Measurements from ENCODE around the gene STOX1. TPM values are rescaled to one million over a fixed set of nuclear protein-coding genes. Genes with fewer than 3 reads are reported as not detected.
"Not testable (repeated sequence)": the region's sequence is repeated elsewhere in the genome, so short reads cannot be mapped to it uniquely, and the experiment has no call there.

The STOX1 gene, protein sequence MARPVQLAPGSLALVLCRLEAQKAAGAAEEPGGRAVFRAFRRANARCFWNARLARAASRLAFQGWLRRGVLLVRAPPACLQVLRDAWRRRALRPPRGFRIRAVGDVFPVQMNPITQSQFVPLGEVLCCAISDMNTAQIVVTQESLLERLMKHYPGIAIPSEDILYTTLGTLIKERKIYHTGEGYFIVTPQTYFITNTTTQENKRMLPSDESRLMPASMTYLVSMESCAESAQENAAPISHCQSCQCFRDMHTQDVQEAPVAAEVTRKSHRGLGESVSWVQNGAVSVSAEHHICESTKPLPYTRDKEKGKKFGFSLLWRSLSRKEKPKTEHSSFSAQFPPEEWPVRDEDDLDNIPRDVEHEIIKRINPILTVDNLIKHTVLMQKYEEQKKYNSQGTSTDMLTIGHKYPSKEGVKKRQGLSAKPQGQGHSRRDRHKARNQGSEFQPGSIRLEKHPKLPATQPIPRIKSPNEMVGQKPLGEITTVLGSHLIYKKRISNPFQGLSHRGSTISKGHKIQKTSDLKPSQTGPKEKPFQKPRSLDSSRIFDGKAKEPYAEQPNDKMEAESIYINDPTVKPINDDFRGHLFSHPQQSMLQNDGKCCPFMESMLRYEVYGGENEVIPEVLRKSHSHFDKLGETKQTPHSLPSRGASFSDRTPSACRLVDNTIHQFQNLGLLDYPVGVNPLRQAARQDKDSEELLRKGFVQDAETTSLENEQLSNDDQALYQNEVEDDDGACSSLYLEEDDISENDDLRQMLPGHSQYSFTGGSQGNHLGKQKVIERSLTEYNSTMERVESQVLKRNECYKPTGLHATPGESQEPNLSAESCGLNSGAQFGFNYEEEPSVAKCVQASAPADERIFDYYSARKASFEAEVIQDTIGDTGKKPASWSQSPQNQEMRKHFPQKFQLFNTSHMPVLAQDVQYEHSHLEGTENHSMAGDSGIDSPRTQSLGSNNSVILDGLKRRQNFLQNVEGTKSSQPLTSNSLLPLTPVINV
- 0.30 and 0.33 TPM in 2 replicates for total RNA-seq (2014; rRNA removed; shearing (Covaris generic))

DNA sequence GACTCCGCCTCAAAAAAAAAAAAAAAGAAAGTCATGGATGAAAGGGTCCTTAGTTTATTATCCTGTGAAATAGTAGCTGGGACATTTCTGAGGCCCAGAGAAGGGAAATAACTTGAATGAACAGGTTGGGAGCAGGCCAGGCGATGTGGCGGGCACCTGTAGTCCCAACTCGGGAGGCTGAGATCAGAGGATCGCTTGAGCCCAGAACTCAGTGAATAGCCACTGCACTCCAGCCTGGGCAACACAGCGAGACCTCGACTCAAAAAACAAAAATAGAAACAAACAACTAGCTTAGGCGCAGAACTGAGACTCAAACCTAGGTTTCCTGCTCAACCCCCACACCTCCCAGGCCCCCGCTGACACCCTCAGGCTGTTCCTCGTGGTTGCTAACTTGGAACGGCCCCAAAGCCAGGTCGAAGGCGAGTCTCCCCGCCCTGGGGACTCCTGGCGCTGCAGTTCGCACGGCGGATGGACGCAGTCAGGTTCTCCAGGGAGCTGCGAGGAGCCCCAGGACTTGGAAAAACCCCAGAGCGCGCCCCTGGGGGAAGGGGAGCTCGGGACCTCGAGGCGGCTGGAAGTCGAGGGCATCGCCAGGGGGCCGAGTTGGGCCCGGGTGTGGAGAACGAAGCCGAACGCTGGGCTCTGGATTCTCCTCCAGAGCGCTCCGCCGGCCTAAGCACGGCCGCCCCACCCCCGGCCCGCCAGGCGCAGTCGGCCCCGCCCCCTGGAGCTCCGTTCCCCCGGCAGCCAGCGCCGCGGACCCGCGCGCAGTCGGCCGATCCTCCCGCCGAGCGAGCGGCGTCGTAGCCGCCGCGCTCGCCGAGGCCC lies at the start of gene STOX1:
STOX1 (plus strand) TSS at position 768 of the 828 bp plus-strand sequence. CDS start 93 bp downstream, outside the sequence.
- no peak within 1 kb of the TSS for H3K27ac ChIP-seq
- H3K9me3 ChIP-seq (replicated peaks) = no peaks in the 10 kb centered on the region
- no peaks in the 10 kb centered on the region for H3K27me3 ChIP-seq
- no peaks in the 10 kb centered on the region for H3K36me3 ChIP-seq
- peak within 1 kb of the TSS; percentile 67 for H3K4me3 ChIP-seq
- DNase-seq = peak; percentile 55 to 64
- no peaks in the 10 kb centered on the region for H3K4me1 ChIP-seq

DNA sequence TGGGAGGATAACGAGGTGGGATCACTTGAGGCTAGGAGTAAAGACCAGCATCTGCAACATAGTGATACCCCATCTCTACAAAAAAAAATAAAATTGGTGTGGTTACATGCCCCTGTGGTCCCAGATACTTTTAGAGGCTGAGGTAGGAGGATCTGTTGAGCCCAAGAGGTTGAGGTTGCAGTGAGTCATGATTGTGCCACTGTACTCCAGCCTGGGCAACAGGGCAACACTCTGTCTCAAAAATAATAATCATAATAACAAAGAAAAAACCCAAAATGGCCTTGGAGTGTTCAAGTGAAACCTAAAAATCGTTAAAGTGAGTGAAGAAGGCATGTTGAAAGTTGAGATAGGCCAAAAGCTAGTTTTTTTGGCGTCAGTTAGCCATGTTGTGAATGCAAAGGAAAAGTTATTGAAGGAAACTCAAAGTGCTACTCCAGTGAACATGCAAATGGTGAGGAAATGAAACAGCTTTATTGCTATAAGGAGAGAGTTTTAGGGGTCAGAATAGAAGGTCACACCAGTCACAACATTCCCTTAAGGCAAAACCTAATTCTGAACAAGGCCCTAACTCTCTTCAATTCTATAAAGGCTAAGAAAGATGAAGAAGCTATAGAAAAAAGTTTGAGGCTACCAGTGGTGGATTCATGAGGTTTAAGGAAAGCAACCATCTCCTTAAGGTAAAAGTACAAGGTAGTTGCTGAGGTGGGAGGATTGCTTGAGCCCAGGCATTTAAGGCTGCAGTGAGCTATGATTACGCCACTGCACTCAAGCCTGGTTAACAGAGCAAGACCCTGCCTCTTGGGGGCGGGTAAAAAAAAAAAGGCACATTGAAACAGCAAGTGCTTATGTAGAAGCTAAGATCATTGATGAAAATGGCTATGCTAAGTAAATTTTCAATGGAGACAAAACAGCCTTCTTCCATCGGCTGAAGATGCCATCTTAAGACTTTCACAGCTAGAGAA lies 45.4 kb upstream of the STOX1 start:
- no peak for DNase-seq
- Histone ChIP-seq H3K9me3 (replicated peaks) (no peaks in the 10 kb centered on the region), H3K36me3 (peaks cover 22% of the 10 kb centered on the region; the same call in 1 of the 2 replicates)

DNA sequence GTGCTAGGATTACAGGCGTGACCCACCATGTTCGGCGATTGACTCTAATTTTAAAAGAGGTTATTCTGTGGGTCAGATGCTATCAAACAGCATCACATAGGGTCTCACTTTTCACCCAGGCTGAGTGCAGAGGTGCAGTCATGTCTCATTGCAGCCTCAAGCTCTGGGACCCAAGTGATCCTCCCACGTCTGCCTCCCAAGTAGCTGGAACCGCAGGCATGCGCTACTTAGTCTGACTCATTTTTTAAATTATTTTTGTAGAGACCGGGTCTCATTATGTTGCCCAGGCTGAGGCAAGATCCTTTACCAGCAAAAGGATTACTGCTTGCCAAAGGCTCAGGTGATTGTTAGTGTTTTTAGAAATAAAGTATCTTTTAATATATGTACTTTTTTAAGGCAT lies 42.9 kb upstream of the STOX1 start:
- no peak overlapping the region for H3K4me3 ChIP-seq
- no peak overlapping the region for H3K27ac ChIP-seq
- H3K36me3 ChIP-seq = peaks cover 30% of the 10 kb centered on the region; the same call in 1 of the 2 replicates
- no peaks in the 10 kb centered on the region for H3K9me3 ChIP-seq (replicated peaks)
- DNase-seq = no peak
- H3K4me1 ChIP-seq = no peaks in the 10 kb centered on the region
- H3K27me3 ChIP-seq = no peaks in the 10 kb centered on the region

More for the DNA sequence above, 45.4 kb upstream of the STOX1 start:
- Histone ChIP-seq H3K4me3 (no peak overlapping the region), H3K27ac (no peak overlapping the region), H3K4me1 (no peaks in the 10 kb centered on the region), H3K27me3 (no peaks in the 10 kb centered on the region)

DNA sequence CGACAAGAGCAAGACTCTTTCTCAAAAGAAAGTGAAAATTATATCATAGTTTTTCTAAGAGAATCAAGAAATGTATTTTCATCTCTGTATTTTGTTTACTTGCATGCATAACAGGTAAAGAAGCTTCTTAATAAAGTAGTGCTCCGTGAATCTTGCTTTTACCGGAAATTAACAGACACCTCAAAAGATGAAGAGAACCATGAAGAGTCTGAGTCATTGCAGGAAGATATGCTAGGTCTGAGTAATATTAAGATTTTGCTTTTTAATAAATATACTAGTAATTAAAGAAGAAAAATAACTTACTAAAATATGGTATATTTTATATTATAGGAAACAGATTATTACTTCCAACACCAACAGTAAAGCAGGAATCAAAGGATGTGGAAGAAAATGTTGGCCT lies 39.5 kb upstream of the STOX1 start:
- Histone ChIP-seq H3K27me3 (no peaks in the 10 kb centered on the region), H3K36me3 (peaks cover 30% of the 10 kb centered on the region), H3K9me3 (replicated peaks) (no peaks in the 10 kb centered on the region), H3K4me1 (no peaks in the 10 kb centered on the region), H3K27ac (no peak overlapping the region), H3K4me3 (no peak overlapping the region)
- DNase-seq = no peak

DNA sequence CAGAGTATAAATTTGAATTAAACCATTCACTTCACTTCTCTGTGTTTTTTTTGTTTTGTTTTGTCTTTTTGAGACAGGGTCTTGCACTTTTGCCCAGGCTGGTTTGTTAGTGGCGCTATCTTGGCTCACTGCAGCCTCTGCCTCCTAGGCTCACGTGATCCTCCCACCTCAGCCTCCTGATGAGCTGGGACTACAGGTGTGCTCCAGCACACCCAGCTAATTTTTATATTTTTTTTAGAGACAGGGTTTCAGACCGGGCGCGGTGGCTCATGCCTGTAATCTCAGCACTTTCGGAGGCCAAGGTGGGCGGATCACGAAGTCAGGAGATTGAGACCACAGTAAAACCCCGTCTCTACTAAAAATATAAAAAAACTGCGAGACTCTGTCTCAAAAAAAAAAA lies 36.9 kb upstream of the STOX1 start:
- peaks cover 30% of the 10 kb centered on the region for H3K36me3 ChIP-seq

DNA sequence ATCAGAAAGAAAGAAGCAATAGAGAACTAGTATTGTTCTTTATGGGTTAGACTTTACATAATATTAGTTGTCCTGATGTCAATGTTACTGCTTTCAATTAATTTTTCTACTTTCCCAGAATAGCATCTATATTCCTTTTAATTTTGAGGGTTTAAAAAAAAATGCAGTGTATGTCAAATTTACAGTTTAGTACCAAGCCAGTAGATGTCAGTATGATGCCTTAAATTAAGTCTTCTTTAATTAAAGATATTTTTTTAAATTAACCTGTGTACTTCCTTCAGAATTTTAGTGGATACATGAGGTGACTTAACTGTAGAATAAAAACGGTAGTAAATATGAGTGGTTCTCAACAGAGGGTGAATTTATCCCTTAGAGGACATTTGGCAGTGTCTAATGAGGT lies 35.2 kb upstream of the STOX1 start:
- Histone ChIP-seq H3K27ac (no peak overlapping the region), H3K4me1 (no peaks in the 10 kb centered on the region), H3K4me3 (no peak overlapping the region), H3K9me3 (replicated peaks) (no peaks in the 10 kb centered on the region), H3K27me3 (no peaks in the 10 kb centered on the region), H3K36me3 (peaks cover 25% of the 10 kb centered on the region)
- no peak for DNase-seq

More for the DNA sequence above, 36.9 kb upstream of the STOX1 start:
- Histone ChIP-seq H3K9me3 (replicated peaks) (no peaks in the 10 kb centered on the region), H3K4me1 (no peaks in the 10 kb centered on the region), H3K4me3 (no peak overlapping the region), H3K27me3 (no peaks in the 10 kb centered on the region), H3K27ac (no peak overlapping the region)
- DNase-seq = no peak

DNA sequence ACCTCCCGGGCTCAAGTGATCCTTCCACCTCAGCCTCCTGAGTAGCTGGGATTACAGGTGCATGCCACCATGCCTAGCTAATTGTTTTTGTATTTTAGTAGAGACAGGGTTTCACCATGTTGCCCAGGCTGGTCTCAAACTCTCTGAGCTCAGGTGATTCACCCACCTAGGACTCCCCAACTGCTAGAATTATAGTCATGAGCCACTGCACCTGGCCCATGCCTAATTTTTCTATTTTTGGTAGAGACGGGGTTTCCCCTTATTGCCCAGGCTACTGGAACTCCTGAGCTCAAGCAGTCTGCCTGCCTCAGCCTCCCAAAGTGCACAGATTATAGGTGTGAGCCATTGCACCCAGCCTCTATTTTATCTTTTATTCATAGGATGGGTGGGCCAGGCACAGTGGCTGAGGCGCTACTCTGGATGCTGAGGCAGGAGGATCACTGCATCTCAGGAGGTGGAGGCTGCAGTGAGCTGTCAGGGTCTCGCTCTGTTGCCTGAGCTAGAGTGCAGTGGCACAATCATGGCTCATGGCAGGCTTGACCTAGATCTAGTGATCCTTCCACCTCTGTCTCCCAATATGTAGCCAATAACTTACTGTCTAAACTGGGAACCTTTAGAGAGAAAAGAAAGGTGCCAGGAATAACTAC lies 31.3 kb upstream of the STOX1 start:
- Histone ChIP-seq H3K36me3 (peaks cover 4% of the 10 kb centered on the region), H3K27ac (no peak overlapping the region), H3K4me1 (no peaks in the 10 kb centered on the region), H3K27me3 (no peaks in the 10 kb centered on the region), H3K9me3 (replicated peaks) (no peaks in the 10 kb centered on the region), H3K4me3 (no peak overlapping the region)
- DNase-seq = no peak

DNA sequence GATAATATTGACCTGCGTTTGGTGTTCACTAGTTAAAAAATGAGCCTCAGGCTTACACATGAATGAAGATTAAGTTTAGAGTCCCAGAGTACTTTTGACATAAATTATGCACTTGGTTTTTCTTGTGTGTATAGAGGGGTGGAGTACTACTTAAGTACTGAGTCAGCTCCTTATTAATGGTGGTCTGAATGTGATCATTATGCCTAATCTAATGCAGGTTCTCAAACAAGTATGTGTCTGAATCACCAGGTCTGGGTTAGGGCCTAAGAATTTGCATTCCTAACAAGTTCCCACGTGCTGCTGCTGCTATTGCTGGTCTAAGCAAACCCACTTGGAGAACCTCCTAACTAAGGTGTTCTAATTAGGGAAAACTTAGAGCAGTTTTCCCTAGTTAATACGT lies 30.7 kb upstream of the STOX1 start:
- Histone ChIP-seq H3K9me3 (replicated peaks) (no peaks in the 10 kb centered on the region), H3K36me3 (peaks cover under 1% of the 10 kb centered on the region; the same call in 1 of the 2 replicates), H3K4me3 (no peak overlapping the region), H3K27ac (no peak overlapping the region), H3K27me3 (no peaks in the 10 kb centered on the region), H3K4me1 (no peaks in the 10 kb centered on the region)
- DNase-seq = no peak

DNA sequence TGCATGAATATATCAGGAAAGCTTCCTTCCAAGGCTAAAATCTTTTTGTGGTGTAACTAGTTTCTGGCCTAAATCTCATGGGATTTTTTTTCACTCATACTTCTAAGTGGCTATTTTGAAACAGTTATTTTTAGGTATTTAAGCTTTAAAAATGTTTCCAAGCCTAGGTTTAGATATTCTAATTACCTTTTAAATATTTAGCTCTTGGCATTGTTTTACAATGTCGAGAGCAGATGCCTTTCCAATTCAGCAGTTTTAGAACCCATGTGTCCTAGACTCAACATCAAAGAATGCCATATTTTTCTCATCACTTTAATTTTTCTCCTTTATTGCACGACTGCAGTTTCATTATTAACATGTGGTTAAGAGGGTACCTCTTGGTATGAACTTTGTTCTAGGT lies 27.1 kb upstream of the STOX1 start:
- Histone ChIP-seq H3K4me1 (no peaks in the 10 kb centered on the region), H3K27ac (no peak overlapping the region), H3K36me3 (no peaks in the 10 kb centered on the region), H3K27me3 (no peaks in the 10 kb centered on the region), H3K9me3 (replicated peaks) (no peaks in the 10 kb centered on the region), H3K4me3 (no peak overlapping the region)
- no peak for DNase-seq

DNA sequence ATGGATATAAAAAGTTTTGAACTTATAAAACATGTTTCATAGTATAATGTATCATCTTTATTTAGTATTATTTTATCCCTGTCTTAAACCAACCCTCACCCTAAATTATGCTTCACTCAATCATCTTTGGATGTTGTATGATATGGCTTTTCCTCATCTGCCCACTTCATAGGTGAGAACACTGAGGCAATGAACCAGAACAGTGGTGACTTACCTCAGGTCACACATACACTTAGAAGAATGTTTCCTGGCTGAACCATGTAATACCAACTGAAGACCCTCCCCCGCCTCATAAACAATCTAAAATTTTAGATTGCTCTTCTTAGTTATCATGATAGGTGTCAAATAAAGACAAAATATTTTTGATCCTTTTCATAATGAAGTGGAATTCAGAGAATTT lies 22.6 kb upstream of the STOX1 start:
- no peak for DNase-seq

DNA sequence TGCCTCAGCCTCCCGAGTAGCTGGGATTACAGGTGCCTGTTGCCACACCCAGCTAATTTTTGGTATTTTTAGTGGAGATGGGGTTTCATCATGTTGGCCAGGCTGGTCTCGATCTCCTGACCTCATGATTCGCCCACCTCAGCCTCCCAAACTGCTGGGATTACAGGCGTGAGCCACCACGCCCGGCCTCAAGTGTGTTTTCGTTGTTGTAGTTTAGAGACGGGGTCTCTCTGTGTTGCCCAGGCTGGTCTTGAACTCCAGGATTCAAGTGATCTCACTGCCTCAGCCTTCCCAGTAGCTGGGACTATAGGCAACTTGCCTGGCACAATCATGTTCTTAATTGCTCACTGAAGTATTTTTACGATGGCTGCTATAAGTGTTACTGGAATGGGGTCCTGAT lies 16.5 kb upstream of the STOX1 start:
- not testable (repeated sequence) for DNase-seq; H3K4me1 ChIP-seq; H3K4me3 ChIP-seq; H3K9me3 ChIP-seq (replicated peaks); H3K36me3 ChIP-seq; H3K27ac ChIP-seq; H3K27me3 ChIP-seq

More for the DNA sequence above, 22.6 kb upstream of the STOX1 start:
- Histone ChIP-seq H3K4me1 (no peaks in the 10 kb centered on the region), H3K4me3 (no peak overlapping the region), H3K27ac (no peak overlapping the region), H3K9me3 (replicated peaks) (no peaks in the 10 kb centered on the region), H3K36me3 (no peaks in the 10 kb centered on the region), H3K27me3 (no peaks in the 10 kb centered on the region)

DNA sequence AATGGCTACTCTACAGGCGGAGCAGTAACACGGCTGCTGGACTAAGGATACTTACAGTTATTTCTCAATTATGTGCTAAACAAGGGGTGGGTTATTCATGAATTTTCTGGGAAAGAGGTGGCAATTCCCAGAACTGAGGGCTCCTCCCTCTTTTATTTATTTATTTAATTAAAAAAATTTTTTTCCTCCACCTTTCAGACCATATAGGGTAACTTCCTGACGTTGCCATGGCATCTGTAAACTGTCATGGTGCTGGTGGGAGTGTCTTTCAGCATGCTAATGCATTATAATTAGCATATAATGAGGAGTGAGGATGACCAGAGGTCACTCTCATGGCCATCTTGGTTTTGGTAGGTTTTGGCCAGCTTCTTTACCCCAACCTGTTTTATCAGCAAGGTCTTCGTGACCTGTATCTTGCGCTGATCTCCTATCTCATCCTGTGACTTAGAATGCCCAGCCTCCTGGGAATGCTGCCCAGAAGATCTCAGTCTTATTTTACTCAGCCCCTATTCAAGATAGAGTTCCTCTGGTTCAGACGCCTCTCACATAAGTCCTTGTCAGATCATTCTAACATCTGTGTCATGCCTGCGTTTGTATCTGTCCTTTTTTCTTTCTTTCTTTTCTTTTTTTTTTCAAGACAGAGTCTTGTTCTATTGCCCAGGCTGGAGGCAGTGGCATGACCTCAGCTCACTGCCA lies 15.9 kb upstream of the STOX1 start:
- no peaks in the 10 kb centered on the region for H3K36me3 ChIP-seq
- no peak for DNase-seq
- H3K27ac ChIP-seq = no peak overlapping the region
- H3K4me1 ChIP-seq = no peaks in the 10 kb centered on the region
- no peaks in the 10 kb centered on the region for H3K9me3 ChIP-seq (replicated peaks)
- no peaks in the 10 kb centered on the region for H3K27me3 ChIP-seq
- no peak overlapping the region for H3K4me3 ChIP-seq

DNA sequence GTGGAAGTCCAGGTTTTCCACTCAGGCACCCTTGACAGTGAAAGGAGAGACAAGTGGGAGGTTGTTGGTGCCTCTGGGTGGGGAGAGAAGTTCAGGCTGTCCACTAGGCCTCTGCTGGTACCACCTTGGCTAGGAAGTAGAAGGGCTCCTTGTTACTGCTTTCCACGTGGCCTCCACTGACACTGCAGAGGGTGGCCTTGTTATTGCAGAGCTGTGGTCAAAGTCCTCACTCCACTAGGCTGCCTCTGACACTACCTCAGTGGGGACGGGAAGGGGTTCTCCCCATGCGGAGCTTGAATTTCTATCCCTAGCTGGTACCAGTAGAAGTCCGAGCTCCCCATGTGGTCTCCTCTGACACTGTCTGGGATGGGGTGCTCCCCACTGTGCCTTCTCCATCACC lies 14.9 kb upstream of the STOX1 start:
- Histone ChIP-seq H3K4me1 (no peaks in the 10 kb centered on the region), H3K36me3 (no peaks in the 10 kb centered on the region), H3K9me3 (replicated peaks) (no peaks in the 10 kb centered on the region), H3K27me3 (no peaks in the 10 kb centered on the region), H3K27ac (no peak overlapping the region), H3K4me3 (no peak overlapping the region)
- DNase-seq = no peak

Data from SJCRH30 (cell line).